ENCODE data around the gene RNASET2.

Gene RNASET2

DNA sequence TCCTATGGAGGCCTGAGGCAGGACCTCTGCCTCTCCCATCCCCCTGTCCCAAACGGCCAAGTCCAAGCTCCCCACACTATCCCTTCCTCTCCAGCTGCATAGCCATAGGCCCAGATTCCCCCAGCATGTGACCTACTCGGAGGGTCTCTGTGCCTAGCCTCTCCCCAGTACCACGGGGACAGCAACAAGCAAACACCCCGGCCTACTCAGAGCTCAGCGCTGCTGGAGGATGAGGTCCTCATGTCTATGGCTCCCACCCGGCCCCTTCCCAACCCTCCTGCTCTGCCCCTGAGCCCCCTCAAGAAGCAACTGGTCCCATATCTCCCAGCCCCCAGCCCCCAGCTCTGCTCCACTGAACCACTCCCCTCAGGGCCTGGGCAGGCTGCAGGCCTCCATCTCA, 24.2 kb downstream of the RNASET2 start:
- no peak for TF ChIP-seq POLR2A (IDR thresholded peaks at IDR 0.05; ENCODE audit: low read depth, low read length)
- DNase-seq (ENCODE audit: insufficient read length, low spot score): no peak
- FAIRE-seq: no peak

DNA sequence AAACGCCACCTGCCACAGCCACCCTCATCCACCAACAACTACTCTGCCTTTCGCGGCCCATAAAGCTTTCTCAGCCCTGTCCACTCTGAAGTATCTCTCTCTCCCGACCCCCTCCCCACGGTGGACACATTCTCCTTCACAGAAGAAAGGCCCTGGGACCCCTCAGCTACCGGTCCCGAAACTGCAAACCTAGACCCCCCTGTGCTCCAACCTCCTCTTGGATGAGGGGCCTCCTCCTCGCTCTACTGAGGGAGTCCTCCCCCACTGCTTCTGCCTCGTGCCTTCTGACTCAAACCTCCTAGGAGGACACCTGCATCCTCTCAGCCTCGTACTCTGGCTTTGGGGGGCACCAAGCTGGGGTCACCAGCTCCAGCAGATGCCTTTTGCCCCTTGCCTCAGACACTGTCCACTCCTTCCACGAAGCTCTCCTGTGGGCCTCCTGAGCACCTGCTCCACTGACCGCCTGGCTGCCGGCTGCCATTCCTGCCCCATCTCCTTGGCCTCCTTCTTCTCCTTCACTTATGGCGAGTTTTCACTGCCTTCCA, 24.9 kb downstream of the RNASET2 start:
- no peak for FAIRE-seq
- no peak for TF ChIP-seq POLR2A (IDR thresholded peaks at IDR 0.05; ENCODE audit: low read depth, low read length)
- no peak for DNase-seq (ENCODE audit: insufficient read length, low spot score)

DNA sequence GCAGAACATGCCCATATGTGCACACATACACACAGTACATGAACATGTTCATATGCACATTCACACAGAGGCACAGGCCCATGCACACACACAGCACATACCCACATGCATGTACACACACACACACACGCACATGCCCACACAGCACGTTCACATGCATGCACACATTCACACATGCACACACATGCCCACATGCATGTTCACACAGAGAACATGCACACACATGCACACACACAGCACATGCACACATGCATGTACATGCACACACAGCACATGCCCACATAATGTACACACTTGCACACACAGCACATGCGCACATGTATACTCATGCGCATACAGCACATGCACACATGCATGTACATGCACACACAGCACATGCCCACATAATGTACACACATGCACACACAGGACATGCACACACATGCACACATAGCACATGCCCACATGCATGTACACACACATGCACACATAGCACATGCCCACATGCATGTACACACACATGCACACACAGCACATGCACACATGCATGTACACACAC, 25.9 kb downstream of the RNASET2 start:
- no peak for TF ChIP-seq POLR2A (IDR thresholded peaks at IDR 0.05; ENCODE audit: low read depth, low read length)
- DNase-seq (ENCODE audit: insufficient read length, low spot score) (no peak), FAIRE-seq (no peak)

DNA sequence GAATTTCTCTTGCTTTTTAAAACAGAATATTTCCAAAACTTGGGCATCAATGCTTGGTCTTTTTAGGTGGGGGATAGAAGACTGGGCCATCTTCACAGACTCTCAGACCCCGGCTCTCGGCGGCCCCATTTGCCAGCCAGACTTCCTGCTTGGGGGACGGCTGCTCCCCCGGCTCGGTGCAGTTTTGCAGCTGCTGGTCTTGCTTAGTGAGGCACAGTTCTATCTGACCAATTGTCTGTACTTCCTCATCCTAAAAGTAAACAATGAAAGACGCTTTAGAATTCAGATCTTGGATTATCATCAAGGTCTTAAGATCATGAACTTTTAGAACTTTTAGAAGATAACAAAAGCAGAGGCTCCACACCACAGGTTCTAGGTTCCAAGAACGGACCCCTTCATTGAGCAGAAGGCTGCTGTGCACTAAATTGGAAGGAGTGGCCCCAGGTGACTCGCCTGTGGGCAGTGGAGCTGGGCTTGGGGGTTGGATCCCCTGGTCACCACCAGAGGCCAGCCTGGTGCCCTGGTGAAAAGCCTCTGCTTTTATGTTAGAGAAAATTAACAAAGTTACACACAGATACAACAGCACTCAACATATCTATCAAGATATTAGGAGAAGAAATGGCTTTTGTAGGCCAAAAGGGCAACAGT, 26.7 kb downstream of the RNASET2 start:
- TF ChIP-seq POLR2A (IDR thresholded peaks at IDR 0.05; ENCODE audit: low read depth, low read length): no peak
- DNase-seq (ENCODE audit: insufficient read length, low spot score) (no peak), FAIRE-seq (no peak)

DNA sequence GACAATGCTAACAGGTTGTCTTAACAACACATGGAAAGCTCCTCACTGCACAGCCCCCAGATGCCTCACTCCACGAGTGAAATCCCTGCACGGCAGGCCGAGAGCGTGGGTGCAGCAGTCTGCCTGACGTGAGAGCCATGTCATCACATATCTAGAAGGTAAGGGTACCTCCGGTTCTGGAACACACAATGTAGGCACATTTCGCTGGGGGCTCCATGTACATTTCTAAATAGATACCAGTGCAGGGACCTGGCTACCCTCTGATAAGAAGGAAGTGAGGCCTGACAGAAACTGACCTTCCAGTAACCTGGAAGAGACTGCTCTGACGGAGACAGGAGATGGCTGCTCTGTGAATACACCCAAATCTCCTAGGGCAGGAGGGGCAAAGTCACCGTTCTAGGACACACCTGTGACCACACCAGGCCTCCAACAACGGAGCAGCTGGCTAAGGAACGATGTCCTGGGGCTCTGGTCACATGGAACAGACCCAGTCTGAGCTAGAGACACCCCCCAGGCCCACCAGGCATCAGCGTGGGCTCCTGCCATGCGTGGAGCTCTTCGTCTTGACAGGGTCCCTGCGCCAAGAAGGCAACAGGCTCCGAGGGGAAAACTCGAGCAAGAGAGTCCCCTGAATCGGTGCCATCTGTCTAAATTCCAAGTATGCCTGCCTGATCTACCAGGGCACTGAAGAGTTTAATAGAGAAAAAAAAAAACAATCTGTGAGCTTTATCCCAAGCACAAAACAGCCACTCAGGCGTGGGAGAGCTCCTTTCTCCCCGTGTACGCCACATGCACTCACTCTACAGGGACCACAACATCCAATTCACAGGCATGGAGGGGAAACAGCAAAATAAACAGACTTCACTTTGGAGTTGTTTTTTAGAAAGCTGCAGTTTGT, 27.5 kb downstream of the RNASET2 start:
- FAIRE-seq (no peak), DNase-seq (ENCODE audit: insufficient read length, low spot score) (no peak)
- TF ChIP-seq POLR2A (IDR thresholded peaks at IDR 0.05; ENCODE audit: low read depth, low read length): no peak

DNA sequence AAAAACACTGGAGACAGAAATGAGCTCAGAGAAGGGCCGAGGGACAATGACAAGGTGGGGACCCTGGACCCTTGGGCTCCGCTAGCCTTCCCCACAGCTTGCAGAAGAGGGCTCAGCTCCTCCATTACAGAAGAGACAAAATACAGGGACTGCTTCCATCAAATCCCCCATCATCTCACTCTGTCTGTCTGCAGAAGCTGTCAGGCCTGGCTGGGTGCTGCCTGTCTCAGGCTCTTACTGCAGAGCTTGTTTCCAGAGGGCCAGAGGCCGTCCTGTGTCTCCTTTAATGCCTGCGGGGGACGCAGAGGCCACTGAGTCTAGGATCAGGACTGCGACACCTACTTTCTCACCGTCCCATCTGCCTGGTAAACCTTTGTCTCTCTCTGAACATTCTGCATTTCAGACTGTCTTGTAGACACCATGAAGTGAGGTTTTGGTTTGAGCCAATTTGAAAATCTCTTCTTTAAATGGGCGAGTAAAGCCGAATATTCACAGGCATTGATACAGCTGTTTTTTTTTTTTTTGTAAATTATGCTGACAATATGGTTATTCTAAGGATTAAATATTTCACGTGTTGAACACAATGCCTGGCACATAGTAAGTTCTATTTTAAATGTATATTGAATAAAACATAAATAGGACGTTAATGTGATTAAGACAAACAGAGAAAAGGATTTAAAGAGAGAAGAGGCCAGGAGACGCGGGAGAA, 28.3 kb downstream of the RNASET2 start:
- FAIRE-seq (no peak), DNase-seq (ENCODE audit: insufficient read length, low spot score) (no peak)
- no peak for TF ChIP-seq POLR2A (IDR thresholded peaks at IDR 0.05; ENCODE audit: low read depth, low read length)

DNA sequence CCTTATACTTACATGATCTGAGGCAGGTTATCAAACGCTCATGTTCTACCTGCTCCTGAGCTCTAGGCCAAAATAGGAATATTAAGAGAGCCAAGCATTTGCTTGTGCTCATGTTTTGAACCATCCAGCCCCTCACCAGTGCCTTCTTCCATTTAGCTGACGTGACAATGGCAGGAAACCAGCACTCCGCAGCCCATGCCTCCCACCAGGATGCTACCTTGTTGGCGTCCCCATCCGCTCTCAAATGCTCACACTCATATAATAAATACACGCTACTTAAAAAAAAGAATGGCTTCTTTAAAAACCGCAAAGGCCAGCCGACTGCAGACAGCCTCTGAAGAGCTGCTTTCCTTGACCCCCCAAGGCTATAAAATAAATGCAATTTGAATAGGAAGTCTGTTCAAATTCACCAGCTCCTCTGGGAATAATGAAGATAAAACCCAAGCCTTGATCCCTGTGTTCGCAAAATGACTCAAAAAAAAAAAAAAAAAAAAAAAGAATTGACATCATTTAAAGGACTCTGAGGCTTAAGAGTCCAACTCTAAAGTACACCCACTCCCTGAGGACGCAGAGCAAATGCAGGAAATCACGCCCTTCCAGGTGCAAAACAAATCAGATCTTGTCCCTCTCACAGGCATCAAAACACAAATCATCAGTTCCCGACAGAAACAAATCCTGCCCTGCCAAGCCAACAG, 29.0 kb downstream of the RNASET2 start:
- no peak for FAIRE-seq

DNA sequence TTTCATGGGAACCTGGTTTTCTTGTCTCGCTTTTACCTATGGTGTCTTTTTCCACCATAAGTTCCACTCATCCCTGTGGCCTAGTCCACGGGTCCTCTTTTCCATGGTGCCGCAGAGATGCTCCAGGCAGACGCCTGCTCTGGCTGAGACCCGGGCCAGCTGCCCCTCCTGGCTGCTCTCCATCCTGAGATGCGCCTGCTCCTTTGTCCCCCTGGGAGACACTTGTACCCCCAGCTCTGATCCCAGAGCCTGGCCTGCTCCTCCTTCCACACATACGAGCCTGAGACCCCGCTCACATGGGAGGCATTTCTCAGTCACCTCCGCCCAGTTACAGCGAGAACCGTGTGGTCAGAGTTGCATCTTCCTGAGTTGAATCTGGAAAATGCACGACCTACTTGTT, 29.6 kb downstream of the RNASET2 start:
- DNase-seq (ENCODE audit: insufficient read length, low spot score) (no peak), FAIRE-seq (no peak)
- TF ChIP-seq POLR2A (IDR thresholded peaks at IDR 0.05; ENCODE audit: low read depth, low read length): no peak

More for the DNA sequence above, 29.0 kb downstream of the RNASET2 start:
- TF ChIP-seq POLR2A (IDR thresholded peaks at IDR 0.05; ENCODE audit: low read depth, low read length): no peak
- no peak for DNase-seq (ENCODE audit: insufficient read length, low spot score)

DNA sequence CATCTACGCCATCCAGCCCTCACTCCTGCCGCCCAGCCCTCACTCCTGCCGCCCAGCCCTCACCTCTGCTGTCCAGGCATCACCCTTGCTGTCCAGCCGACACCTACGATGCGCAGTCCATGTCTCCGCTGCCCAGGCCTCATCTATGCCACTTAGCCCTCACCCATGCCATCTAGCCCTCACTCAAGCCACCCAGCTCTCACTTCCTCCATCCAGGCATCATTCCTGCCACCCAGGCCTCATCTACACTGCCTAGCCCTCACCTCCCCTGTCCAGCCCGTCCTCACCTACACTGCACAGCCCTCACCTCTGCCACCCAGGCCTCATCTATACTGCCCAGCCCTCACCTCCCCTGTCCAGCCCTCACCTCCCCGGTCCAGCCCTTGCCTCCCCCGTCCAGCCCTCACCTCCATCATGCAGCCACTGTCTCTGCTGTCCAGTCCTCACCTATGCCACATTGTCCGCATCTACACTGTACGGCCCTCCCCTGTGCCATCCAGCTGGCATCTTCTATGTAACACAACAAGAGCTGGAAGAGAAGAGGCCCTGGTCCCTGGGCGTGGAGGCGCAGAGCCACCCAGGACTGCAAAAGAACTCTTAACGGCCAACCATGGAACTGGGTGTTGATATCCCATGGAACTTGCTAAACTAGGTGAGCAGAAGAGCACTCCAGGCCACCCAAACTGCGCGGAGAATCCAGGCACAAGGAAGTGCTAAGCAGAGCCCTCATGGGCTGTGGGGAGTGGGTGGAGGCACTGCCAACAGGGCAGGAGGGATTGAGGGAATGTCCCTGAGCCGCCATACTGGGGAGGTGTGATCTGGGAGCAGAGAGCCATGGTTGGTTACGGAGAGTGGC, 31.0 kb downstream of the RNASET2 start:
- no peak for TF ChIP-seq POLR2A (IDR thresholded peaks at IDR 0.05; ENCODE audit: low read depth, low read length)
- FAIRE-seq: no peak

DNA sequence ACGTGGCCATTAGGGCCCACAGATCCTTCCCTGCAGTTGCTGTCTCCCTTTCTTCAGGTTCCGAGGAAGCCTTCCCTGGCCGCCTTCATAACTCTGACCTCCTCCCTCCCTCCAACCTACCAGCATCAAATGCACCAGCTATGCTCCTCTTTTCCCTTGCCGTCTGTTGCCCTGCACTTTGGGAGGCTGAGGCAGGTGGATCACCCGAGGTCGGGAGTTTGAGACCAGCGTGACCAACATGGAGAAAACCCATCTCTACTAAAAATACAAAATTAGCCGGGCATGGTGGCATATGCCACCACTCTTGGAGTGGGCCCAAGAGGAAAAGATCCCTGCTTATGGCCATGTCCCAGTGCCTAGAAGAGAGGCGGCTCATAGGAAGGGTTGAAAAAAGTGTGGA, 31.8 kb downstream of the RNASET2 start:
- DNase-seq (ENCODE audit: insufficient read length, low spot score) (no peak), FAIRE-seq (no peak)
- no peak for TF ChIP-seq POLR2A (IDR thresholded peaks at IDR 0.05; ENCODE audit: low read depth, low read length)

More for the DNA sequence above, 31.0 kb downstream of the RNASET2 start:
- DNase-seq (ENCODE audit: insufficient read length, low spot score): no peak

DNA sequence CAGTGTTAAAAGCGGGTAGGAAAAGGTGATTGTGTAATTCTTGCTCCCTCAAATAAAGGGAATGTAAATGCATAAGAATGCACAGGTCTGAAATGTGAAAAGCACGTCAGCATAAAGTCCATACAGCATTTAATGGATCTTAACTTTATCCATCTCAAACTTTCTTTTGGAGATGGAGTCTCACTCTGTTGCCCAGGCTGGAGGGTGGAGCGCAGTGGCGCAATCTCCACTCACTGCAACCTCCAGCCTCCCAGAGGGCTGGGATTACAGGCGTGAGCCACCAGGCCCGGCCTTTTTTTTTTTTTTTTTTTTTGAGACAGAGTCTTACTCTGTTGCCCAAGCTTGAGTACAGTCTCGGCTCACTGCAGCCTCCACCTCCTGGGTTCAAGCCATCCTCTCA, 33.4 kb downstream of the RNASET2 start:
- TF ChIP-seq POLR2A (IDR thresholded peaks at IDR 0.05; ENCODE audit: low read depth, low read length): no peak
- no peak for DNase-seq (ENCODE audit: insufficient read length, low spot score)
- no peak for FAIRE-seq

DNA sequence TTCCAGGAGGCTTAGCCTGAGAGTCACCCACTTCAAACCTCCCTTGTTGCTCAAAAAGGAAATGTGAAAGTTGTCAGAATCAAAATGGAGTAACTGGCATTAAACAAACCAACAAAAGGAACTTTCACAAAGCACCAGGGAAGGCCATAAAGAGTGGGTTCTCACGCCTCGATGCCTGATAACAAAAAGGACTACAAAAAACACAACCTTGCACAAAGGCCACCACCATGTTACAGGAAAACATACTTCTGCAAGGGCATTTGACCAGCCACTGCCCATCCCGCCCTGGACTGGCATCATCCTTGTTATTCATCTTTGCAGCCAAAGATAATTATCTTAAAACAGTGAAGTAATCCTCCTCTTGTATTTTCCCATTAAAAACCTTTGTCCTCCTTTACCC, 34.8 kb downstream of the RNASET2 start:
- FAIRE-seq (no peak), DNase-seq (ENCODE audit: insufficient read length, low spot score) (no peak)
- no peak for TF ChIP-seq POLR2A (IDR thresholded peaks at IDR 0.05; ENCODE audit: low read depth, low read length)
